ENCODE data around the gene NUAK1. TPM values are rescaled to one million over a fixed set of nuclear protein-coding genes. Genes with fewer than 3 reads are reported as not detected.

NUAK1 gene
- total RNA-seq, 1 experiment from 2014 or later = 50.3 TPM

- no TSS peak for BruUV-seq (replicated peaks)
- ChIA-PET CTCF (interaction anchor here (1.2 kb wide), 1 partner anchor 9 kb away, joined by 3 read pairs; no protein-coding TSS in a partner anchor), POLR2A (no interaction called here)
- Histone ChIP-seq H3K4me1 (ENCODE audit: control insufficient read depth, insufficient read depth, low read length) (no peaks in the 10 kb centered on the region), H3K4me3 (ENCODE audit: low read depth in 2 of 2, low read length in 2 of 2) (no peak overlapping the region), H3K27me3 (ENCODE audit: control insufficient read depth, insufficient read depth, low read length) (peaks cover 2% of the 10 kb centered on the region; the same call in 1 of the 2 replicates), H3K27ac (ENCODE audit: low read length) (no peak overlapping the region), H3K9me3 (ENCODE audit: control insufficient read depth, insufficient read depth, low read depth, low read length) (no peaks in the 10 kb centered on the region), H3K36me3 (ENCODE audit: control insufficient read depth, insufficient read depth, low read length) (no peaks in the 10 kb centered on the region)
- in situ Hi-C loops (cut with HindIII; ENCODE audit: low pct_unique_long_range_greater_than_20kb, low sequenced_read_pairs) (no loop called here), intact Hi-C loops (cut with micrococcal nuclease; ENCODE audit: unreplicated experiment) (no loop called here)
- no peak for TF ChIP-seq POLR2AphosphoS5 (IDR thresholded peaks at IDR 0.05; ENCODE audit: low read depth, low read length)
- no peak for TF ChIP-seq REST (IDR thresholded peaks at IDR 0.05; ENCODE audit: insufficient read depth in 1 of 2, low read depth in 2 of 2, low read length in 1 of 2)
- TF ChIP-seq SIN3A (IDR thresholded peaks at IDR 0.05; ENCODE audit: borderline replicate concordance, insufficient read depth, low read depth, low read length) = no peak
- no peak for TF ChIP-seq CTCF (IDR thresholded peaks at IDR 0.05)
- no peak for TF ChIP-seq TCF7L2 (IDR thresholded peaks at IDR 0.05; ENCODE audit: low read depth, low read length)
- DNase-seq (ENCODE audit: low read depth, low spot score) (no peak), ATAC-seq (no peak)
Observed at GRCh38 chr12:106160915-106161314, 22.2 kb upstream of the NUAK1 start.

GRCh38 chr12:106157802-106158201 lies 19.0 kb upstream of the NUAK1 start:
- H3K36me3 ChIP-seq (ENCODE audit: control insufficient read depth, insufficient read depth, low read length) = no peaks in the 10 kb centered on the region
- intact Hi-C loops (cut with micrococcal nuclease; ENCODE audit: unreplicated experiment) (no loop called here), in situ Hi-C loops (cut with HindIII; ENCODE audit: low pct_unique_long_range_greater_than_20kb, low sequenced_read_pairs) (no loop called here)
- peaks cover 2% of the 10 kb centered on the region; the same call in 1 of the 2 replicates for H3K27me3 ChIP-seq (ENCODE audit: control insufficient read depth, insufficient read depth, low read length)
- CTCF ChIA-PET = no interaction called here
- H3K27ac ChIP-seq (ENCODE audit: low read length) = no peak overlapping the region
- ATAC-seq (no peak), DNase-seq (ENCODE audit: low read depth, low spot score) (no peak)
- no peak overlapping the region for H3K4me3 ChIP-seq (ENCODE audit: low read depth in 2 of 2, low read length in 2 of 2)
- BruUV-seq (replicated peaks) = no TSS peak
- no peaks in the 10 kb centered on the region for H3K9me3 ChIP-seq (ENCODE audit: control insufficient read depth, insufficient read depth, low read depth, low read length)
- TF ChIP-seq CTCF (IDR thresholded peaks at IDR 0.05) (no peak), REST (IDR thresholded peaks at IDR 0.05; ENCODE audit: insufficient read depth in 1 of 2, low read depth in 2 of 2, low read length in 1 of 2) (no peak), TCF7L2 (IDR thresholded peaks at IDR 0.05; ENCODE audit: low read depth, low read length) (no peak), POLR2AphosphoS5 (IDR thresholded peaks at IDR 0.05; ENCODE audit: low read depth, low read length) (no peak), SIN3A (IDR thresholded peaks at IDR 0.05; ENCODE audit: borderline replicate concordance, insufficient read depth, low read depth, low read length) (no peak)
- POLR2A ChIA-PET = no interaction called here
- H3K4me1 ChIP-seq (ENCODE audit: control insufficient read depth, insufficient read depth, low read length) = no peaks in the 10 kb centered on the region
